GM12878 (cell line): Measurements from ENCODE around the gene YTHDF1. TPM values are rescaled to one million over a fixed set of nuclear protein-coding genes. Genes with fewer than 3 reads are reported as not detected.

Experiments used
- ATAC-seq: fragments of 200-7000 bp; cut with Tn5 transposase; 3 replicates; pipeline ENCODE4 v1.9.1; 2020; ENCODE audit warnings: mild to moderate bottlenecking, moderate library complexity
- BruUV-seq: library from RNA; stranded (reverse); fragments of 400-500 nt; replicated peaks from 2 replicates; lab custom pipeline; 2021; lab: Mats Ljungman, UMichigan
- CTCF ChIA-PET: fragments of 300-600 bp; sonication (Branson Sonifier 250); formaldehyde crosslinking; extraction: SDS; loops from one replicate; lab custom pipeline; 2021; ENCODE audit warnings: inconsistent platforms; lab: Yijun Ruan, JAX
- POLR2A ChIA-PET: fragments of 350-600 bp; formaldehyde crosslinking; extraction: SDS; loops from one replicate; lab custom pipeline; 2021; ENCODE audit warnings: inconsistent platforms; lab: Charles Lee
- RAD21 ChIA-PET: fragments of 300-600 bp; sonication (Branson Sonifier 250); formaldehyde crosslinking; loops from one replicate; lab custom pipeline; 2023; ENCODE audit warnings: antibody characterized with exemption; ENCODE audit not compliant: unreplicated experiment; lab: Charles Lee
- SMC1A ChIA-PET: fragments of 300-600 bp; sonication (Branson Sonifier 250); formaldehyde crosslinking; loops from one replicate; lab custom pipeline; 2023; ENCODE audit not compliant: unreplicated experiment, uncharacterized antibody; lab: Charles Lee
- DNase-seq: peaks from one replicate; pipeline ENCODE4 v3.0.0-alpha.2; 2011; ENCODE audit warnings: low read depth, low spot score
- FAIRE-seq: peaks from 3 replicates; lab custom pipeline; 2011; peaks lifted over from hg19 to GRCh38; lab: Jason Lieb, UNC
- H2AFZ ChIP-seq: 2 replicates; pipeline ENCODE4 v1.6.0; 2011; ENCODE audit warnings: low read depth, low read length, control low read depth; ENCODE audit not compliant: control insufficient read depth
- H3K27ac ChIP-seq: 2 replicates; pipeline ENCODE4 v1.5.1; 2011; ENCODE audit warnings: control low read depth; ENCODE audit not compliant: control insufficient read depth, insufficient read depth
- H3K27me3 ChIP-seq, 2 experiments: replicated peaks in 1 of 2; 2 replicates each; pipeline versions ENCODE4 v1.6.0 to v1.6.1; 2011; ENCODE audit warnings: low read length in 1 of 2; ENCODE audit not compliant: control insufficient read depth in 2 of 2, insufficient read depth in 2 of 2
- H3K36me3 ChIP-seq, 2 experiments: 2 replicates each; pipeline ENCODE4 v1.5.1; 2011; ENCODE audit warnings: low read length in 1 of 2; ENCODE audit not compliant: control insufficient read depth in 2 of 2, insufficient read depth in 2 of 2
- H3K4me1 ChIP-seq: 2 replicates; pipeline ENCODE4 v1.6.1; 2011; ENCODE audit warnings: mild to moderate bottlenecking, low read length, moderate library complexity, mixed read lengths; ENCODE audit not compliant: control insufficient read depth, insufficient read depth
- H3K4me2 ChIP-seq: 2 replicates; pipeline ENCODE4 v1.6.0; 2011; ENCODE audit warnings: control low read depth; ENCODE audit not compliant: control insufficient read depth, insufficient read depth
- H3K4me3 ChIP-seq: fragments of 200-600 bp; sonication (generic); 2 replicates; pipeline ENCODE4 v1.5.1; 2016
- H3K79me2 ChIP-seq: 2 replicates; pipeline ENCODE4 v1.6.0; 2011; ENCODE audit warnings: low read length; ENCODE audit not compliant: control insufficient read depth, insufficient read depth
- H3K9ac ChIP-seq: 2 replicates; pipeline ENCODE4 v1.8.0; 2011; ENCODE audit warnings: low read length, control low read depth, mixed read lengths; ENCODE audit not compliant: control insufficient read depth, insufficient read depth
- H3K9me3 ChIP-seq: replicated peaks from 3 replicates; pipeline ENCODE4 v1.5.1; 2011; ENCODE audit warnings: mild to moderate bottlenecking, low read length; ENCODE audit not compliant: control insufficient read depth, insufficient read depth
- H4K20me1 ChIP-seq: 2 replicates; pipeline ENCODE4 v1.6.0; 2011; ENCODE audit not compliant: control insufficient read depth, insufficient read depth
- ATF2 ChIP-seq: IDR thresholded peaks from 2 replicates; pipeline ENCODE4 v1.6.1; 2012; ENCODE audit warnings: low read length, inconsistent platforms
- BHLHE40 ChIP-seq, 2 experiments: fragments of 450-650 bp in 1 of 2; IDR thresholded peaks; 2 replicates each; pipeline ENCODE4 v1.6.1; 2011 to 2017; ENCODE audit warnings: low read depth in 2 of 2, borderline replicate concordance in 1 of 2, improper control_type of control experiment in 1 of 2, low read length in 1 of 2, mild to moderate bottlenecking in 1 of 2
- CHD2 ChIP-seq: IDR thresholded peaks from 2 replicates; pipeline ENCODE4 v1.6.1; 2011; ENCODE audit warnings: low read depth, low read length, improper control_type of control experiment, borderline replicate concordance
- CHD4 ChIP-seq: fragments of 200-600 bp; sonication (generic); IDR thresholded peaks from 2 replicates; pipeline ENCODE4 v1.6.1; 2016; ENCODE audit warnings: mild to moderate bottlenecking
- CREM ChIP-seq: IDR thresholded peaks from 2 replicates; pipeline ENCODE4 v1.6.1; 2014; ENCODE audit warnings: antibody characterized with exemption, low read depth
- CTCF ChIP-seq, 3 experiments: IDR thresholded peaks in 2 of 3; conservative IDR thresholded peaks in 1 of 3; 2 replicates each; pipeline ENCODE4 v1.5.1; 2011; ENCODE audit warnings: low read depth in 3 of 3, low read length in 3 of 3, mild to moderate bottlenecking in 3 of 3, control low read depth in 2 of 3, moderate library complexity in 2 of 3, inconsistent platforms in 1 of 3, mixed read lengths in 1 of 3; ENCODE audit not compliant: control insufficient read depth in 2 of 3, insufficient read depth in 1 of 3; ENCODE audit errors: extremely low read depth in 1 of 3
- EP300 ChIP-seq, 2 experiments: fragments of 150-350 bp in 1 of 2; IDR thresholded peaks; 2 replicates each; pipeline ENCODE4 v1.6.1; 2011 to 2012; ENCODE audit warnings: low read depth in 2 of 2, low read length in 2 of 2, borderline replicate concordance in 1 of 2, improper control_type of control experiment in 1 of 2, inconsistent platforms in 1 of 2; ENCODE audit not compliant: control insufficient read depth in 1 of 2
- GATAD2B ChIP-seq: fragments of 450-650 bp; conservative IDR thresholded peaks from 2 replicates; pipeline ENCODE4 v1.6.1; 2017; ENCODE audit warnings: low read depth, mild to moderate bottlenecking, moderate library complexity
- HDAC2 ChIP-seq: fragments of 200-600 bp; sonication (generic); IDR thresholded peaks from 2 replicates; pipeline ENCODE4 v1.6.1; 2017
- KAT2A ChIP-seq: conservative IDR thresholded peaks from 2 replicates; pipeline ENCODE4 v1.6.1; 2011; ENCODE audit warnings: low read depth, low read length; ENCODE audit not compliant: control insufficient read depth
- MEF2B ChIP-seq: fragments of 450-650 bp; IDR thresholded peaks from 2 replicates; pipeline ENCODE4 v1.6.1; 2018; ENCODE audit warnings: mild to moderate bottlenecking, moderate library complexity; ENCODE audit not compliant: partially characterized antibody, poor library complexity, severe bottlenecking
- NR2F1 ChIP-seq: fragments of 450-650 bp; conservative IDR thresholded peaks from 2 replicates; pipeline ENCODE4 v1.6.1; 2017; ENCODE audit warnings: mild to moderate bottlenecking
- POLR2A ChIP-seq: IDR thresholded peaks from 2 replicates; pipeline ENCODE4 v1.6.1; 2011; ENCODE audit warnings: low read depth, mild to moderate bottlenecking, low read length
- RB1 ChIP-seq: fragments of 450-650 bp; formaldehyde crosslinking; IDR thresholded peaks from 2 replicates; pipeline ENCODE4 v1.6.1; 2017; ENCODE audit warnings: mild to moderate bottlenecking, borderline replicate concordance
- RELB ChIP-seq: fragments of 450-650 bp; IDR thresholded peaks from 2 replicates; pipeline ENCODE4 v1.6.1; 2017; ENCODE audit warnings: low read depth, mild to moderate bottlenecking, moderate library complexity
- SIN3A ChIP-seq: IDR thresholded peaks from 2 replicates; pipeline ENCODE4 v1.6.1; 2012; ENCODE audit warnings: low read depth, low read length, improper control_type of control experiment
- SREBF2 ChIP-seq: IDR thresholded peaks from 2 replicates; pipeline ENCODE4 v1.6.1; 2012; ENCODE audit warnings: mild to moderate bottlenecking, low read length
- TCF12 ChIP-seq: IDR thresholded peaks from 2 replicates; pipeline ENCODE4 v1.6.1; 2011; ENCODE audit warnings: low read depth, mild to moderate bottlenecking, low read length
- ZNF274 ChIP-seq: IDR thresholded peaks from one replicate; pipeline ENCODE4 v1.8.0; 2011; ENCODE audit not compliant: insufficient read length, insufficient read depth
- WGBS: methylation state at CpG from one replicate; pipeline ENCODE4 v1.1.6; 2016; ENCODE audit warnings: low lambda C conversion rate; ENCODE audit not compliant: insufficient replicate concordance, insufficient coverage; ENCODE audit errors: missing lambda C conversion rate; 5-methylcytosine and 5-hydroxymethylcytosine counted together
- in situ Hi-C: fragments of 300-500 bp; cut with MboI; formaldehyde crosslinking; loops from 9 replicates; pipeline ENCODE4 v1.14.3; 2018; ENCODE audit warnings: mixed read lengths
- intact Hi-C: fragments of 100-400 bp; cut with micrococcal nuclease; formaldehyde crosslinking; loops from one replicate; pipeline ENCODE4 v1.14.2; 2022; ENCODE audit not compliant: unreplicated experiment
- polyA plus RNA-seq, 11 experiments: library from polyadenylated mRNA; depleted of rRNA in 4 of 11; unstranded in 6 of 11; stranded (reverse) in 5 of 11; fragments of >200 nt; fragmentation: Nextera tagmentation in 4 of 11; fragmentation: Illumina TruSeq in 1 of 11; extraction: Ambion mirVana in 4 of 11; extraction: Trizol in 1 of 11; gene quantifications; 1 replicate in 1 of 11; 2 replicates in 10 of 11; pipeline versions ENCODE4 v1.2.1 to v1.2.3, GENCODE V29; 2011 to 2016; ENCODE audit warnings: inconsistent platforms in 2 of 11, missing spikeins in 2 of 11, low read depth in 1 of 11
- total RNA-seq, 4 experiments: library from RNA; depleted of rRNA in 3 of 4; stranded (reverse); fragments of >200 nt in 3 of 4; fragmentation: Illumina TruSeq in 1 of 4; extraction: Trizol in 1 of 4; gene quantifications; 2 replicates each; pipeline versions ENCODE4 v1.2.1 to v1.2.3, GENCODE V29; 2013 to 2021

Gene YTHDF1
- total and polyA plus RNA-seq, 10 of the 15 experiments (the other 5 are each of a cell fraction or from before 2014, with no cell fraction given): 4.6 to 37.8 (median 20.5) TPM

GRCh38 chr20:63223121-63223825, 7.3 kb upstream of the YTHDF1 start:
- BruUV-seq: no TSS peak
- SMC1A ChIA-PET: interaction anchor here (0.6 to 1.5 kb wide), 8 partner anchors 9 to 273 kb away, joined by 3 to 4 read pairs (median 3); no protein-coding TSS in a partner anchor
- H3K36me3 ChIP-seq: no peaks in the 10 kb centered on the region
- no peak for FAIRE-seq
- no peak overlapping the region for H3K4me3 ChIP-seq
- WGBS: 16% methylated on average over 12 of the region's 12 CpGs
- DNase-seq: no peak
- H3K27me3 ChIP-seq: peaks cover 0 to 7% of the 10 kb centered on the region in 2 experiments; a peak in 3 of 4 replicates
- no peaks in the 10 kb centered on the region for H3K4me1 ChIP-seq
- no peak overlapping the region for H2AFZ ChIP-seq
- POLR2A ChIA-PET: no interaction called here
- in situ Hi-C loops: no loop called here
- CTCF ChIA-PET: interaction anchor here (0.5 to 3.0 kb wide), 31 partner anchors 8 to 898 kb away, joined by 3 to 25 read pairs (median 5); partner anchors contain the start of genes BIRC7 and COL20A1
- no peaks in the 10 kb centered on the region for H3K9me3 ChIP-seq
- no peak overlapping the region for H3K4me2 ChIP-seq
- peak; percentile 82 for ATAC-seq
- RAD21 ChIA-PET: interaction anchor here (1.0 to 1.7 kb wide), 8 partner anchors 11 to 251 kb away, joined by 3 to 6 read pairs (median 3); no protein-coding TSS in a partner anchor
- H3K9ac ChIP-seq: no peak overlapping the region
- no peak overlapping the region for H3K27ac ChIP-seq
- H3K79me2 ChIP-seq: no peaks in the 10 kb centered on the region
- H4K20me1 ChIP-seq: no peaks in the 10 kb centered on the region; the same call in 1 of the 2 replicates
- intact Hi-C loops: loop anchor here (5.0 kb wide), 1 partner anchor 49 kb away; the partner anchor contains the start of gene ARFGAP1
- no peak for TF ChIP-seq ZNF274
- TF ChIP-seq MEF2B: peak; percentile 88
- TF ChIP-seq CHD2: no peak
- TF ChIP-seq SIN3A: no peak
- TF ChIP-seq POLR2A: no peak
- TF ChIP-seq HDAC2: no peak
- TF ChIP-seq SREBF2: no peak
- TF ChIP-seq CTCF (IDR thresholded peaks at IDR 0.05 in 2 of 3, conservative IDR thresholded peaks at IDR 0.05 in 1 of 3; ENCODE audit: control insufficient read depth in 2 of 3, extremely low read depth in 1 of 3, insufficient read depth in 1 of 3, low read depth in 3 of 3, low read length in 3 of 3): peak; percentile 75 to 87 (median 77)
- no peak for TF ChIP-seq EP300 (IDR thresholded peaks at IDR 0.05; ENCODE audit: borderline replicate concordance in 1 of 2, control insufficient read depth in 1 of 2, low read depth in 2 of 2, low read length in 2 of 2)
- TF ChIP-seq KAT2A: no peak
- 0 out of 4 replicates have a peak, but pooled peaks of 1 of the 2 experiments have one; percentile 10 for TF ChIP-seq BHLHE40 (IDR thresholded peaks at IDR 0.05; ENCODE audit: borderline replicate concordance in 1 of 2, low read depth in 2 of 2, low read length in 1 of 2)
- no peak for TF ChIP-seq NR2F1
- no peak for TF ChIP-seq ATF2
- TF ChIP-seq CHD4: no peak
- TF ChIP-seq RELB: no peak
- TF ChIP-seq CREM: no peak
- TF ChIP-seq GATAD2B: no peak
- TF ChIP-seq RB1: peak; percentile 39; the same call in 1 of the 2 replicates
- no peak for TF ChIP-seq TCF12
